AG09309 (cell line): ENCODE results near the gene ARMCX5.

Experiments used
- DNase-seq: peaks from one replicate; pipeline ENCODE4 v3.0.0-alpha.2; 2010; ENCODE audit warnings: low read depth
- H3K4me3 ChIP-seq: 2 replicates; pipeline ENCODE4 v1.5.1; 2011; ENCODE audit warnings: mild to moderate bottlenecking, low read depth, low read length, moderate library complexity; ENCODE audit not compliant: control insufficient read depth
- TF ChIP-seq, protein P1 (sequence below): IDR thresholded peaks from 2 replicates; pipeline ENCODE4 v1.5.1; 2011; ENCODE audit warnings: mild to moderate bottlenecking, low read depth, low read length, inconsistent platforms; ENCODE audit not compliant: insufficient read depth, control insufficient read depth; ENCODE audit errors: missing control alignments

Gene ARMCX5

DNA sequence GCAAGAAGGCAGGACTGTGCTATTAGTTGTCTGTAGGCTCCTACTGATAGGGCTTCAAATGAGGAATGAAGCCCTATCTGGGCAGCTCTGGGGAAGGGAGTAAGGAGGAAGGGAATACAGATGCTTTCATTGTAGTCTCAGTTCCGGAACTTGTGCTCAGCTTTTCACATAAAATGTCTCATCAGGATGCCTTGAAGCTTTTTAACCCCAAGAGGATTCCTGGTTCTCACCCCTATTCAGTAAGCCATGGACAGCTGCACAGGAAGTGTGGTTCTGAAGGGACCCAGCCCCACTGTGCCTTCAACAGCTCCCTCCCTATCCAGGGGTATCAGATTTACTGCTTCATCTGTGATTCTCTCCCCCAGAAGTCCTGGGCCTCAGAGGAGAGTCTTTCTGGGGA lies 5.0 kb downstream of the ARMCX5 start:
- TF ChIP-seq, protein P1, sequence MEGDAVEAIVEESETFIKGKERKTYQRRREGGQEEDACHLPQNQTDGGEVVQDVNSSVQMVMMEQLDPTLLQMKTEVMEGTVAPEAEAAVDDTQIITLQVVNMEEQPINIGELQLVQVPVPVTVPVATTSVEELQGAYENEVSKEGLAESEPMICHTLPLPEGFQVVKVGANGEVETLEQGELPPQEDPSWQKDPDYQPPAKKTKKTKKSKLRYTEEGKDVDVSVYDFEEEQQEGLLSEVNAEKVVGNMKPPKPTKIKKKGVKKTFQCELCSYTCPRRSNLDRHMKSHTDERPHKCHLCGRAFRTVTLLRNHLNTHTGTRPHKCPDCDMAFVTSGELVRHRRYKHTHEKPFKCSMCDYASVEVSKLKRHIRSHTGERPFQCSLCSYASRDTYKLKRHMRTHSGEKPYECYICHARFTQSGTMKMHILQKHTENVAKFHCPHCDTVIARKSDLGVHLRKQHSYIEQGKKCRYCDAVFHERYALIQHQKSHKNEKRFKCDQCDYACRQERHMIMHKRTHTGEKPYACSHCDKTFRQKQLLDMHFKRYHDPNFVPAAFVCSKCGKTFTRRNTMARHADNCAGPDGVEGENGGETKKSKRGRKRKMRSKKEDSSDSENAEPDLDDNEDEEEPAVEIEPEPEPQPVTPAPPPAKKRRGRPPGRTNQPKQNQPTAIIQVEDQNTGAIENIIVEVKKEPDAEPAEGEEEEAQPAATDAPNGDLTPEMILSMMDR: no peak
- DNase-seq: no peak
- H3K4me3 ChIP-seq: no peak overlapping the region

DNA sequence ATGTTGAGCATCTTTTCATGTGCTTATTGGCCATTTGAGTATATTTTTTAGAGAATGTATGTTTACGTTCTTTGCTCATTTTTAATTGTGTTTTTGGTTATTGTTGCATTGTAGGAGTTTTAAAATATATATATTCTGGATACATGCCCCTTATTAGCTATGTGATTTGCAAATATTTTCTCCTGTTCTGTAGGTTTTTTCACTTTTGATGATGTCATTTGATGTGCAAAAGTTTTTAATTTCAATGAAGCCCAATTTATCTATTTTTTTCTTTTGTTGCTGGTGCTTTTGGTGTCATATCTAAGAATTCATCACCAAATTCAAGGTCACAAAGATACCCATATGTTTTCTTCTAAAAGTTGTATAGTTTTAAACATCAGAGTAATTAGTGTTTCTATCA lies 6.8 kb downstream of the ARMCX5 start:
- H3K4me3 ChIP-seq: no peak overlapping the region
- DNase-seq: no peak
- TF ChIP-seq, protein P1: no peak

DNA sequence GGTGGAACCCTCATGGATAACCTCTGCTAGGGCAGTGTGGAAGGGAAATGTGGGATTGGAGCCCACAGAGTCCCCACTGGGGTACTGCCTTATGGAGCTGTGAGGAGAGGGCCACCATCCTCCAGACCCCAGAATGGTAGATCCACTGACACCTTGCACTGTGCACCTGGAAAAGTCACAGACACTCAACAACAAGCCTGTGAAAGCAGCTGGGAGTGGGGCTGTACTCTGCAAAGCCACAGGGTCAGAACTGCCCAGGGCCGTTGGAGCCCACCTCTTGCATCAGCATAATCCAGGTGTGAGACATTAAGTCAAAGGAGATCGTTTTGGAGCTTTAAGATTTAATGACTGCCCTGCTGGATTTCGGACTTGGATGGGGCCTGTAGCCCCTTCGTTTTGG lies 11.6 kb downstream of the ARMCX5 start:
- TF ChIP-seq, protein P1: no peak

DNA sequence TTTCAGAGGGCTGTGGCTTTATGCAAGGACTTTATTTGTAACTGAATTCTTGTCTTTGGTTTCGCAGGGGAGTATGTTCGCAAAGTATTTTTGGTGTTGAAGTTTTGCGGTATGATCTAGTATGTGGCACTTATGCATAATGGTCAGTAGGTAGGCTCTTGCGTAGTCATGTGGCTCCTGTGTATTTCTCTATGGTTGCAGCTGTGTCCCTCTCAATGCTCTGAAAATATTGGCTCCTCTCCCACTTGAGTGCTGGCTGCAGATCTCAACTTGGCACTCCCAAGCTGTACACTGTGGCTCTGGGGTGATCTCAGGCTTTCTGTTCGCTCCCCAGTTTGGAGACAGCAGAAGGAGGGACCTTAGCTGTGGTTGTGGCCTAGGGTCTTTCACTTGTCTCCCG lies 24.8 kb downstream of the ARMCX5 start:
- no peak for DNase-seq
- H3K4me3 ChIP-seq: no peak overlapping the region
- TF ChIP-seq, protein P1: no peak

More for the DNA sequence above, 11.6 kb downstream of the ARMCX5 start:
- no peak overlapping the region for H3K4me3 ChIP-seq
- no peak for DNase-seq

DNA sequence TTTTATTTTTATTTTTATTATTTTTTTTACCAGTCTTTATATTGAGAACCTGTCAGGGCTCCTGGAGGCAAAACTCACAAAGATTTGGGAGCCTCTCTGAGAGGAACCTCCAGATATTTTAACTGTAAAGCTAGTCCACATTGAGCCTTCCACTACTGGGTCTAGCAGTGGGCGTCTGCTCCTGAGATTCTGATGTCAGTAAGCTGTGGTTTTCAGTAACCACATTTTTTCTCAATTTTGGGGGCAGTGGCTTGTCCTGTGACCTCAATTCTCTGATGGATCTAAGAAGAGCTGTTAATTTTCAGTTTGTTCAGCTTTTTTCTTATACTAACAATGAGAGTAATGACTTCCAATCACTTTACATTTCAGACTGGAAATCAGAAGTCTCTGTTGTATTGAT lies 28.3 kb downstream of the ARMCX5 start:
- no peak overlapping the region for H3K4me3 ChIP-seq
- TF ChIP-seq, protein P1: no peak
- no peak for DNase-seq

DNA sequence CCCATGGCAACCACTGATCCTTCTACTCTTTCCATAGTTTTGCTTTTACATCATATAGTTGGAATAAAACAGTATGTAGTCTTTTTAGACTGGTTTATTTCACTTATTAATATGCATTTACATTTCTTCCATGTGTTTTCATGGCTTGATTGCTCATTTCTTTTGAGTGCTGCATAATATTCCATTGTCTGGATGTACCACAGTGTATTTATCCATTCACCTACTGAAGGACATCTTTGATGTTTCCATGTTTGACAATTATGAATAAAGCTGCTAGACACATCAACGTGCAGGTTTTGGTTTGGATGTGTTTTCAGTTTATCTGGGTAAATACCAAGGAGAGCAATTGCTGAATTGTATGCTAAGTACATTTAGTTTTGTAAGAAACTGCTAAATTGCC lies 38.2 kb downstream of the ARMCX5 start:
- TF ChIP-seq, protein P1: no peak
- no peak for DNase-seq

DNA sequence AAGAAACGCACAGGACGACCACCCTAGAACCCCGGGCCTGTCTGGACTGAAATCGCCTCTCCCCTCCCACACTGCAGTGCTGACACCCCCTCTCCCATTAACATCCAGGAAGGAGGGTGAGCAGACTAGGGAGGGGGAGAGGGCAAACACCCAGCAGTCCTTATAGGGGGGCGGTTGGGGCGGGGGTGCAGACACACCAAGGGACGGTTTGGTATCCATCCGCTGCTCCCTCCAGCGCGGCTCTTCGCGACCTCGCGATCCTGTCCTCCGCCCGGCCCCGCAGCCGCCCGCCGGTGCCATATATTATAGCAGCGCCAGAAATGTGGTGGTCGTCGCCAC lies 51.6 kb downstream of the ARMCX5 start:
- TF ChIP-seq, protein P1: no peak
- DNase-seq: no peak
- peak overlapping the region; percentile 67 for H3K4me3 ChIP-seq

More for the DNA sequence above, 38.2 kb downstream of the ARMCX5 start:
- H3K4me3 ChIP-seq: no peak overlapping the region
